ENCODE measurements around the gene G6PD. TPM values are rescaled to one million over a fixed set of nuclear protein-coding genes. Genes with fewer than 3 reads are reported as not detected.
A peak's percentile ranks its signal among the peaks of the same experiment; 100 is the strongest.

Gene G6PD
- total and polyA plus RNA-seq, 2 of the 8 experiments (the other 6 are each of a cell fraction or from before 2014, with no cell fraction given) = 47.3 to 55.1 TPM

- H3K79me2 ChIP-seq (ENCODE audit: control insufficient read depth in 1 of 2, insufficient read depth in 2 of 2, low read length in 2 of 2) = no peaks in the 10 kb centered on the region
- no peaks in the 10 kb centered on the region for H4K20me1 ChIP-seq (replicated peaks in 1 of 2; ENCODE audit: control insufficient read depth in 1 of 2, insufficient read depth in 2 of 2, low read length in 2 of 2)
- ChIA-PET CTCF (ENCODE audit: partially characterized antibody) (no interaction called here), POLR2A (ENCODE audit: partially characterized antibody) (interaction anchor here (1.0 to 1.5 kb wide), 4 partner anchors 11 to 142 kb away, joined by 3 to 5 read pairs (median 3); partner anchors contain the start of gene RPL10)
- no peak overlapping the region for H4K8ac ChIP-seq (ENCODE audit: extremely low read depth, insufficient read depth, low read length)
- H3K4me3 ChIP-seq (ENCODE audit: extremely low read depth in 1 of 4, insufficient read depth in 2 of 4, low read depth in 3 of 4, low read length in 4 of 4) = peak overlapping the region; percentile 40 to 81 (median 49)
- H3K4me1 ChIP-seq (replicated peaks in 1 of 4; ENCODE audit: control insufficient read depth in 3 of 4, insufficient read depth in 4 of 4, low read length in 3 of 4) = peaks cover 1 to 10% (median 7%) of the 10 kb centered on the region in 4 experiments; a peak in 6 of 7 replicates
- TF ChIP-seq KDM5A (IDR thresholded peaks at IDR 0.05; ENCODE audit: low read length) (no peak), EGR1 (IDR thresholded peaks at IDR 0.05; ENCODE audit: borderline replicate concordance, low read depth, low read length) (no peak), TAF7 (optimal IDR thresholded peaks at IDR 0.05; ENCODE audit: borderline replicate concordance, low read depth, low read length) (no peak)
- H3K23me2 ChIP-seq (ENCODE audit: low read depth, low read length) = peaks cover 9% of the 10 kb centered on the region
- no peak overlapping the region for H4K91ac ChIP-seq (replicated peaks; ENCODE audit: insufficient read length, low read length)
- H3K27ac ChIP-seq (ENCODE audit: low read depth, low read length) = no peak overlapping the region
- H3K4me2 ChIP-seq (ENCODE audit: insufficient read depth in 1 of 2, low read depth in 2 of 2, low read length in 2 of 2) = peak overlapping the region; percentile 74 to 99
- H3K14ac ChIP-seq (ENCODE audit: insufficient read length) = no peak overlapping the region
- no peak overlapping the region for H2BK12ac ChIP-seq (ENCODE audit: low read depth, low read length)
- peak overlapping the region in 2 of 4 experiments; percentile 51 to 68; a peak in 4 of 7 replicates for H3K9ac ChIP-seq (replicated peaks in 1 of 4; ENCODE audit: extremely low read depth in 1 of 4, low read depth in 3 of 4, low read length in 3 of 4)
- no peak overlapping the region; the same call in 1 of the 2 replicates for H3K18ac ChIP-seq (ENCODE audit: extremely low read depth, low read length)
- H2AK5ac ChIP-seq (ENCODE audit: low read depth, low read length) = no peak overlapping the region
- no peak overlapping the region for H3K4ac ChIP-seq (replicated peaks; ENCODE audit: insufficient read length, low read depth, low read length)
- no peak overlapping the region for H2AFZ ChIP-seq (ENCODE audit: low read length)
- H3K23ac ChIP-seq (ENCODE audit: insufficient read length) = no peak overlapping the region
- no peak overlapping the region for H2BK20ac ChIP-seq (ENCODE audit: low read length)
- H3K56ac ChIP-seq (replicated peaks; ENCODE audit: insufficient read length, low read depth, low read length) = no peak overlapping the region
- 41% methylated on average over 23 of the region's 34 CpGs; no CpG with 5 or more reads in 1 of the 2 experiments for WGBS, 2 experiments (ENCODE audit: extremely low coverage in 1 of 2, insufficient coverage in 1 of 2, insufficient read length in 1 of 2, insufficient replicate concordance in 2 of 2, low coverage in 1 of 2, low lambda C conversion rate in 2 of 2, missing lambda C conversion rate in 1 of 2)
- H2BK15ac ChIP-seq (ENCODE audit: low read length) = no peak overlapping the region
- H3K27me3 ChIP-seq (replicated peaks in 1 of 4; ENCODE audit: control insufficient read depth in 3 of 4, extremely low read depth in 1 of 4, insufficient read depth in 3 of 4, low read length in 3 of 4) = no peaks in the 10 kb centered on the region
- H3K9me3 ChIP-seq (ENCODE audit: insufficient read depth in 2 of 2, low read depth in 1 of 2, low read length in 1 of 2) = no peaks in the 10 kb centered on the region
- H3K79me1 ChIP-seq (ENCODE audit: low read depth, low read length) = no peaks in the 10 kb centered on the region
- H2BK5ac ChIP-seq (ENCODE audit: low read depth, low read length) = no peak overlapping the region
- no peaks in the 10 kb centered on the region for H3K36me3 ChIP-seq (ENCODE audit: control insufficient read depth in 2 of 4, insufficient read depth in 4 of 4, low read length in 3 of 4)
- no peak overlapping the region for H2BK120ac ChIP-seq (replicated peaks; ENCODE audit: low read depth, low read length)
- no peak overlapping the region for H4K5ac ChIP-seq (ENCODE audit: insufficient read length, low read depth, low read length)
- FAIRE-seq = no peak
- no peak for DNase-seq (ENCODE audit: low read depth in 1 of 2, low spot score in 2 of 2)
Observed at GRCh38 chrX:154515090-154515965, 31.3 kb downstream of the G6PD start.

All from H1 (cell line).